Activated naive CD4-positive, alpha-beta T cell treated with anti-CD3 and anti-CD28 coated beads for 36 hours (primary cell): ENCODE measurements around the gene PLEKHA8. TPM values are rescaled to one million over a fixed set of nuclear protein-coding genes. Genes with fewer than 3 reads are reported as not detected.

Experiments used
- CTCF ChIA-PET: fragments of 350-600 bp; sonication (Branson Sonifier 250); formaldehyde crosslinking; loops from one replicate; lab custom pipeline; 2021; ENCODE audit warnings: antibody characterized with exemption; lab: Charles Lee
- DNase-seq: peaks from one replicate; pipeline ENCODE4 v3.0.0-alpha.2; 2020
- H3K27ac Mint-ChIP-seq: one replicate; pipeline ENCODE4 v1.8.0; 2021; ENCODE audit warnings: mild to moderate bottlenecking, mixed read lengths
- H3K27me3 Mint-ChIP-seq: one replicate; pipeline ENCODE4 v1.8.0; 2021; ENCODE audit warnings: low read depth, mixed read lengths
- H3K36me3 Mint-ChIP-seq: one replicate; pipeline ENCODE4 v1.8.0; 2021; ENCODE audit warnings: low read depth, mixed read lengths
- H3K4me1 Mint-ChIP-seq: one replicate; pipeline ENCODE4 v1.8.0; 2021; ENCODE audit warnings: low read depth, mixed read lengths
- H3K4me3 Mint-ChIP-seq: one replicate; pipeline ENCODE4 v1.8.0; 2021; ENCODE audit warnings: mild to moderate bottlenecking, moderate library complexity, mixed read lengths
- H3K9me3 Mint-ChIP-seq: one replicate; pipeline ENCODE4 v1.8.0; 2021; ENCODE audit warnings: mixed read lengths
- intact Hi-C: fragments of 100-400 bp; cut with micrococcal nuclease; formaldehyde crosslinking; loops from one replicate; pipeline ENCODE4 v1.15.1; 2023
- total RNA-seq, 2 experiments: library from RNA; stranded (reverse); gene quantifications; one replicate each; pipeline ENCODE4 v1.2.3, GENCODE V29; 2021

PLEKHA8 gene
- total RNA-seq, 2 experiments from 2014 or later = 8.7 to 10.1 TPM

- no peaks in the 10 kb centered on the region for H3K9me3 Mint-ChIP-seq
- CTCF ChIA-PET = no interaction called here
- H3K4me3 Mint-ChIP-seq = no peak overlapping the region
- peaks cover 27% of the 10 kb centered on the region for H3K4me1 Mint-ChIP-seq
- no peaks in the 10 kb centered on the region for H3K36me3 Mint-ChIP-seq
- intact Hi-C loops = loop anchor here (2.0 to 5.0 kb wide), 6 partner anchors 136 to 935 kb away; partner anchors contain the start of genes GARS1, GGCT and MINDY4
- peak; percentile 55 for DNase-seq
- H3K27me3 Mint-ChIP-seq = no peaks in the 10 kb centered on the region
- H3K27ac Mint-ChIP-seq = peak overlapping the region; percentile 75
These were observed 1.2 kb upstream of the PLEKHA8 start for GRCh38 chr7:30027065-30027456.

- Mint-ChIP-seq H3K27me3 (no peaks in the 10 kb centered on the region), H3K4me1 (peaks cover 27% of the 10 kb centered on the region), H3K4me3 (no peak overlapping the region), H3K36me3 (no peaks in the 10 kb centered on the region), H3K9me3 (no peaks in the 10 kb centered on the region), H3K27ac (peak overlapping the region; percentile 75)
- CTCF ChIA-PET = interaction anchor here (0.7 to 2.3 kb wide), 2 partner anchors 22 to 34 kb away, joined by 3 to 10 read pairs; no protein-coding TSS in a partner anchor
- no peak for DNase-seq
- intact Hi-C loops = loop anchor here (1.0 to 5.0 kb wide), 8 partner anchors 135 to 935 kb away; partner anchors contain the start of genes GARS1, GGCT and MINDY4
These were observed 434 bp upstream of the PLEKHA8 start for GRCh38 chr7:30027740-30028215.

DNA sequence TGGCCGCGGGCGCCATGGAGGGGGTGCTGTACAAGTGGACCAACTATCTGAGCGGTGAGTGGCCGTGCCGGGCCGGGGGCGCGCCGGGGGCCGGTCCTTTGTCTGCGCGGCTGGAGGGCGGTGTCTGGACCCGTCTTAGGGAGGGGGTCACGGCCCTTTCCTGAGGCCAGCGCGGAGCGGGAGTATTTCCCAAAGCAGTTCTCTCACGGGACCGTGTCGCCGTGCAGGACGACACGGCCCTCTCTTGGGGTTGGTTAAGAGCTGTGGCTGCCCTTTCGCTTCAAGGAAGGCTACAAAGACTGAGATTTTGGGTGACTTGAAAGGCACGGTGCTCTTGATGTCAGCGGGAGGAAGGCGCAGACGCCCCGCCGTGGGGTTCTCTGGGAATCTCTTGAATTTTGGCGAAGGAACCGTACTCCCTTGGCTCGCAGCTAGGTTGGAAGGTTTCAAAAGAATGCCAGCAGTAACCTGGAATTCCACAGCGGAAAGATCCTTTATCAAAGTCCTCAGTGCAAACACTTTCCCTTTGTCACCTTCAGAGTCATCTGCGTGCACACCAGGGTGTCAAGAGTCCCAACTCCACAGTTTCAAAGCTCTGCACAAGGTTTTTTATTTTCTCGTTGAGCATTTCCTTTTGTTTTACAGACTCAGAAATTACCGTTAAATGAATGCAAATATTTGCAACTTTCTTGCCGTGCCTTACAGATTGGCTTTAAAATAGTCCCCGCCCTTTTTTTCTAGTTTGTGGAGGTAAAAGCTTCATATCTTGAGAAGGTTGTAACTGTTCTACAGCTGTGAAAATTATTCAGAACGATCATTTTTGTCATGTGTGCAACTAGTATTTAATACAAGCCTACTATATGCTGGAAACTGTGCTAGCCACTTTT is 780 bp downstream of the PLEKHA8 start:
- intact Hi-C loops = loop anchor here (1.0 to 5.0 kb wide), 3 partner anchors 320 to 937 kb away; no protein-coding TSS in a partner anchor
- peak overlapping the region; percentile 20 for H3K27ac Mint-ChIP-seq
- H3K27me3 Mint-ChIP-seq = no peaks in the 10 kb centered on the region
- no peaks in the 10 kb centered on the region for H3K36me3 Mint-ChIP-seq
- peaks cover 17% of the 10 kb centered on the region for H3K4me1 Mint-ChIP-seq
- no peaks in the 10 kb centered on the region for H3K9me3 Mint-ChIP-seq
- peak; percentile 29 for DNase-seq
- no peak overlapping the region for H3K4me3 Mint-ChIP-seq
- CTCF ChIA-PET = interaction anchor here (1.0 to 2.3 kb wide), 2 partner anchors 13 to 32 kb away, joined by 3 to 10 read pairs; no protein-coding TSS in a partner anchor

GRCh38 chr7:30029696-30030095 is 1.5 kb downstream of the PLEKHA8 start:
- Mint-ChIP-seq H3K27ac (no peak overlapping the region), H3K4me3 (no peak overlapping the region), H3K36me3 (no peaks in the 10 kb centered on the region), H3K9me3 (no peaks in the 10 kb centered on the region), H3K4me1 (peaks cover 11% of the 10 kb centered on the region), H3K27me3 (no peaks in the 10 kb centered on the region)
- intact Hi-C loops = loop anchor here (2.0 to 5.0 kb wide), 2 partner anchors 319 to 937 kb away; no protein-coding TSS in a partner anchor
- peak; percentile 30 for DNase-seq
- CTCF ChIA-PET = interaction anchor here (1.0 to 2.3 kb wide), 2 partner anchors 12 to 32 kb away, joined by 3 to 10 read pairs; no protein-coding TSS in a partner anchor

DNA sequence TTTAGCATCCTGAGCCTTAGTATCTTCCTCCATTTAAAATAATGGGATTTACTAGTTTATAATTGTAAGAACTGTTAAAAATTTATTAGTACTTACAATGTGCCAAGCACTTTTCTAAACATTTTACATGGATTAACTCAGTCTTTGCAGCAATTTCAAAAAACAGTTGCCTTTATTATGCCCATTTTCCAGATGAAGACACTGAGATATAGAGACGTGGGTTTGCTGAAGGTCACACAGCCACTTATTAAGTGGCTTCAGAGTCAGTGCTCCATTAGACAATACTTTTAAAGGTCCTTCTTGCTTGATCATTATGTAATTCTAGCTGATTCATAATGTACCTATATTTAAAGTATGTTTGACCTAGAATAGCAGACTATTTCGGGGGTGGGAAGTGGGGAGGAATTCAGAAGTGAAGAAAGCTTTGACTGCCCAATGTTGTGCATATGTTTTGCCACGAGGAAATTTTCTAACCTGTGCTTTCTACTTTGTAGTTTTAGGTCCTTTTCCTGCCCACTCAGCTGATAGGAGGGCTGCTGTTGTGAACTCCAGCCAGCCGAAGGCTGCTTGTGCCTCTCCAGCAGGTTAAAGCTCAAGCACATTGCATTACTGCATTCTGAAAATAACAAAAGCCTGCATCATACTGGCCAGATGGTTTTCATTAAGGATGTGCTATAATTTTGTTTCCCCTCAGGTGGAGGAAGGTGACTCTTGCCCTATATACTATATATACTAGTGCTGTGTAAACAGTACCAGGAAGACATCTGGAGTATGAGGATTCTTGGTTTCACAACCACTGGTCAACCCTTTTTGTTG is 4.3 kb downstream of the PLEKHA8 start:
- intact Hi-C loops = no loop called here
- no peak for DNase-seq
- no peaks in the 10 kb centered on the region for H3K36me3 Mint-ChIP-seq
- peaks cover 2% of the 10 kb centered on the region for H3K4me1 Mint-ChIP-seq
- H3K27me3 Mint-ChIP-seq = no peaks in the 10 kb centered on the region
- H3K4me3 Mint-ChIP-seq = no peak overlapping the region
- no peaks in the 10 kb centered on the region for H3K9me3 Mint-ChIP-seq
- CTCF ChIA-PET = no interaction called here
- H3K27ac Mint-ChIP-seq = no peak overlapping the region

- intact Hi-C loops = no loop called here
- Mint-ChIP-seq H3K27me3 (no peaks in the 10 kb centered on the region), H3K36me3 (no peaks in the 10 kb centered on the region), H3K27ac (no peak overlapping the region), H3K4me3 (no peak overlapping the region), H3K4me1 (peaks cover 5% of the 10 kb centered on the region), H3K9me3 (no peaks in the 10 kb centered on the region)
- DNase-seq = no peak
- CTCF ChIA-PET = no interaction called here
These were observed 6.3 kb downstream of the PLEKHA8 start for GRCh38 chr7:30034501-30034900.

GRCh38 chr7:30036220-30036619 is 8.0 kb downstream of the PLEKHA8 start:
- Mint-ChIP-seq H3K36me3 (no peaks in the 10 kb centered on the region), H3K4me1 (peaks cover 12% of the 10 kb centered on the region), H3K27ac (no peak overlapping the region), H3K4me3 (no peak overlapping the region), H3K27me3 (no peaks in the 10 kb centered on the region), H3K9me3 (no peaks in the 10 kb centered on the region)
- intact Hi-C loops = no loop called here
- CTCF ChIA-PET = no interaction called here
- no peak for DNase-seq

DNA sequence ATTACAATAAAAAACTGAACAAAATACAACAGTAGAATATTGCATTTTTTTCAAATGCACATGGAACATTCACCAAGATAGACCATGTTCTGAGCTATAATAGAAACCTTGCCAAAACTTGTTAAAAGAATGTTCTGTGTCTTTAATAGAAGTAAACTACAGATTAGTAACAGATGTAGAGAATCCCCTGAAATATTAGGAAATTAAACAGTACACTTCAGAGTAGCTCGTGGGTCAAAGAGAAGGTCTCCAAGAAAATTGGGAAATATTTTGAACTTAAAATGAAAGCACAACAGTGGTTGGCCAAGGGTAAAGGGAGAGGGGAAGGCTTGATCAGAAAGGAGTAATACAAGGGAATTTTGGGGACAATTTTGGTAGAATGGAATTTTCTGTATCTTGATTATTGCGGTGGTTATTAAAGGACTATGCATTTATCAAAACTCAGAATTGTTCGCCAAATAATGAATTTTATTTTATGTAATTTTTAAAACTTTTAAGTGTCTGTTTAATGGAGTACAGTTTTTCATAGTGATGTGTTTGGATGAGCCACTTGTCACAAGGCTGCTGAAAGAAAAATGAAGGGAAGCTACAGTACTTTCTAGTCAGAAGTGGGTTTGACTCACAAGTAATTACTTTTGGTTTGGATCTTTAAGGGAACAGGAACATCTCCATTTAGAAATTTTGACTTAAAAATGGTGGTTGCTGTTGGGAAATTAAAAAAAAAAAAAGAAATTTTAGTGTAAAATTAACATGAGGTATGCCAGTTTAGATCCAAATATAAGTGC is 10.2 kb downstream of the PLEKHA8 start:
- no peaks in the 10 kb centered on the region for H3K9me3 Mint-ChIP-seq
- intact Hi-C loops = no loop called here

GRCh38 chr7:30040938-30041337 is 12.7 kb downstream of the PLEKHA8 start:
- no peaks in the 10 kb centered on the region for H3K27me3 Mint-ChIP-seq
- H3K4me3 Mint-ChIP-seq = no peak overlapping the region
- peaks cover 2% of the 10 kb centered on the region for H3K36me3 Mint-ChIP-seq
- intact Hi-C loops = no loop called here
- no peak for DNase-seq
- CTCF ChIA-PET = no interaction called here
- H3K9me3 Mint-ChIP-seq = no peaks in the 10 kb centered on the region
- peaks cover 12% of the 10 kb centered on the region for H3K4me1 Mint-ChIP-seq
- H3K27ac Mint-ChIP-seq = no peak overlapping the region

More for the DNA sequence above, 10.2 kb downstream of the PLEKHA8 start:
- H3K4me1 Mint-ChIP-seq = peaks cover 12% of the 10 kb centered on the region
- no peak overlapping the region for H3K27ac Mint-ChIP-seq
- no peak overlapping the region for H3K4me3 Mint-ChIP-seq
- no peaks in the 10 kb centered on the region for H3K36me3 Mint-ChIP-seq
- no peaks in the 10 kb centered on the region for H3K27me3 Mint-ChIP-seq
- CTCF ChIA-PET = no interaction called here
- DNase-seq = no peak

GRCh38 chr7:30041526-30042269 is 13.5 kb downstream of the PLEKHA8 start:
- CTCF ChIA-PET = interaction anchor here (0.6 to 1.4 kb wide), 5 partner anchors 12 to 40 kb away, joined by 3 to 4 read pairs (median 3); no protein-coding TSS in a partner anchor
- intact Hi-C loops = no loop called here
- Mint-ChIP-seq H3K36me3 (peaks cover 10% of the 10 kb centered on the region), H3K4me3 (no peak overlapping the region), H3K4me1 (peaks cover 12% of the 10 kb centered on the region), H3K27me3 (no peaks in the 10 kb centered on the region), H3K27ac (no peak overlapping the region), H3K9me3 (no peaks in the 10 kb centered on the region)
- no peak for DNase-seq
